ENCODE data around the gene MGAM2.
A peak's percentile ranks its signal among the peaks of the same experiment; 100 is the strongest.

The MGAM2 gene

GRCh38 chr7:142120524-142120923, 9.0 kb downstream of the MGAM2 start:
- DNase-seq (ENCODE audit: low read depth): no peak

GRCh38 chr7:142123184-142123583, 11.7 kb downstream of the MGAM2 start:
- no peak for DNase-seq (ENCODE audit: low read depth)

GRCh38 chr7:142125256-142125955, 13.9 kb downstream of the MGAM2 start:
- no peak for DNase-seq (ENCODE audit: low read depth)

- DNase-seq (ENCODE audit: low read depth): peak; percentile 59
Observed at GRCh38 chr7:142130267-142130666, 18.7 kb downstream of the MGAM2 start.

GRCh38 chr7:142131439-142132185, 20.1 kb downstream of the MGAM2 start:
- no peak for DNase-seq (ENCODE audit: low read depth)

GRCh38 chr7:142133731-142134148, 22.2 kb downstream of the MGAM2 start:
- DNase-seq (ENCODE audit: low read depth): no peak

GRCh38 chr7:142134909-142135308, 23.4 kb downstream of the MGAM2 start:
- DNase-seq (ENCODE audit: low read depth): no peak

GRCh38 chr7:142138996-142139395, 27.5 kb downstream of the MGAM2 start:
- no peak for DNase-seq (ENCODE audit: low read depth)

- no peak for DNase-seq (ENCODE audit: low read depth)
Observed at GRCh38 chr7:142139597-142140400, 28.3 kb downstream of the MGAM2 start.

GRCh38 chr7:142140401-142140959, 29.0 kb downstream of the MGAM2 start:
- DNase-seq (ENCODE audit: low read depth): no peak

- DNase-seq (ENCODE audit: low read depth): no peak
Observed at GRCh38 chr7:142142702-142143101, 31.2 kb downstream of the MGAM2 start.

- no peak for DNase-seq (ENCODE audit: low read depth)
Observed at GRCh38 chr7:142146124-142146523, 34.6 kb downstream of the MGAM2 start.

- DNase-seq (ENCODE audit: low read depth): no peak
Observed at GRCh38 chr7:142150356-142150755, 38.8 kb downstream of the MGAM2 start.

- DNase-seq (ENCODE audit: low read depth): no peak
Observed at GRCh38 chr7:142150869-142151268, 39.4 kb downstream of the MGAM2 start.

GRCh38 chr7:142152076-142152475, 40.6 kb downstream of the MGAM2 start:
- no peak for DNase-seq (ENCODE audit: low read depth)

- peak; percentile 6 for DNase-seq (ENCODE audit: low read depth)
Observed at GRCh38 chr7:142153400-142153799, 41.9 kb downstream of the MGAM2 start.

- DNase-seq (ENCODE audit: low read depth): no peak
Observed at GRCh38 chr7:142158736-142159496, 47.4 kb downstream of the MGAM2 start.

- no peak for DNase-seq (ENCODE audit: low read depth)
Observed at GRCh38 chr7:142161921-142162320, 50.4 kb downstream of the MGAM2 start.

- DNase-seq (ENCODE audit: low read depth): no peak
Observed at GRCh38 chr7:142168746-142169145, 57.2 kb downstream of the MGAM2 start.

GRCh38 chr7:142172932-142173331, 61.4 kb downstream of the MGAM2 start:
- DNase-seq (ENCODE audit: low read depth): no peak

- no peak for DNase-seq (ENCODE audit: low read depth)
Observed at GRCh38 chr7:142174441-142174840, 62.9 kb downstream of the MGAM2 start.

GRCh38 chr7:142175594-142175993, 64.1 kb downstream of the MGAM2 start:
- no peak for DNase-seq (ENCODE audit: low read depth)

All from stromal cell of bone marrow (primary cell).